A549 (cell line): ENCODE results near the gene OTOL1. TPM values are rescaled to one million over a fixed set of nuclear protein-coding genes. Genes with fewer than 3 reads are reported as not detected.

Experiments used
- ATAC-seq, 2 experiments: fragments of 200-7000 bp in 1 of 2; fragments of >200 bp in 1 of 2; cut with Nextera tagmentation in 1 of 2; cut with Tn5 transposase in 1 of 2; 3 replicates each; pipeline versions ENCODE4 v1.8.0 to v1.9.1; 2018 to 2020; ENCODE audit warnings: mild to moderate bottlenecking in 1 of 2, moderate library complexity in 1 of 2
- CTCF ChIA-PET: fragments of 300-600 bp; sonication (Branson Sonifier 250); formaldehyde crosslinking; extraction: SDS; loops from one replicate; lab custom pipeline; 2021; ENCODE audit warnings: antibody characterized with exemption, inconsistent platforms; lab: Yijun Ruan, JAX
- POLR2A ChIA-PET: fragments of 350-600 bp; formaldehyde crosslinking; extraction: SDS; loops from one replicate; lab custom pipeline; 2021; ENCODE audit warnings: antibody characterized with exemption, inconsistent platforms; lab: Yijun Ruan, JAX
- DNase-seq, 2 experiments: peaks; one replicate each; pipeline versions ENCODE4 v3.0.0 to v3.0.0-alpha.2; 2011 to 2016; ENCODE audit warnings: low read depth in 1 of 2, low spot score in 1 of 2
- FAIRE-seq: peaks from 2 replicates; lab custom pipeline; 2011; peaks lifted over from hg19 to GRCh38; lab: Jason Lieb, UNC
- H3K27ac ChIP-seq, 2 experiments: fragments of >200 bp; sonication (Bioruptor Twin); formaldehyde crosslinking; 3 replicates each; pipeline ENCODE4 v1.5.1; 2016 to 2017
- H3K4me1 ChIP-seq: fragments of >200 bp; sonication (Bioruptor Twin); formaldehyde crosslinking; 3 replicates; pipeline ENCODE4 v1.6.1; 2016
- H3K4me2 ChIP-seq: fragments of >200 bp; sonication (Bioruptor Twin); formaldehyde crosslinking; 3 replicates; pipeline ENCODE4 v1.6.1; 2016
- H3K4me3 ChIP-seq: fragments of >200 bp; sonication (Bioruptor Twin); formaldehyde crosslinking; 3 replicates; pipeline ENCODE4 v1.5.1; 2016
- H3K9me3 ChIP-seq: fragments of >200 bp; sonication (Bioruptor Twin); formaldehyde crosslinking; 3 replicates; pipeline ENCODE4 v1.6.1; 2016
- BHLHE40 ChIP-seq: IDR thresholded peaks from 2 replicates; pipeline ENCODE4 v1.6.1; 2012; ENCODE audit warnings: low read depth, low read length, inconsistent platforms
- E2F6 ChIP-seq: IDR thresholded peaks from 2 replicates; pipeline ENCODE4 v1.6.1; 2012; ENCODE audit warnings: low read depth, borderline replicate concordance
- EP300 ChIP-seq, 2 experiments: fragments of >200 bp; sonication (Bioruptor Twin); formaldehyde crosslinking; IDR thresholded peaks; 2 replicates in 1 of 2; 3 replicates in 1 of 2; pipeline ENCODE4 v1.6.1; 2016 to 2017
- ESRRA ChIP-seq: fragments of 150-350 bp; IDR thresholded peaks from 2 replicates; pipeline ENCODE4 v1.6.1; 2014; ENCODE audit warnings: mild to moderate bottlenecking, low read length, borderline replicate concordance
- FOSL2 ChIP-seq, 2 experiments: fragments of 450-650 bp in 1 of 2; fragments of >200 bp in 1 of 2; sonication (Bioruptor Twin) in 1 of 2; formaldehyde crosslinking; IDR thresholded peaks; 2 replicates each; pipeline versions ENCODE4 v1.5.0 to v1.6.1; 2016 to 2020; ENCODE audit warnings: mild to moderate bottlenecking in 1 of 2, moderate library complexity in 1 of 2
- HDAC2 ChIP-seq: fragments of 200-600 bp; sonication (generic); IDR thresholded peaks from 2 replicates; pipeline ENCODE4 v1.6.1; 2016
- HEYL ChIP-seq: fragments of 250-450 bp; sonication (Bioruptor Pico); IDR thresholded peaks from 2 replicates; pipeline ENCODE4 v1.8.0; 2021; ENCODE audit warnings: mild to moderate bottlenecking, moderate library complexity
- HOXA7 ChIP-seq: fragments of 250-450 bp; sonication (Bioruptor Pico); IDR thresholded peaks from 2 replicates; pipeline ENCODE4 v1.5.0; 2020; ENCODE audit warnings: mild to moderate bottlenecking, moderate library complexity
- HOXB13 ChIP-seq: fragments of 250-450 bp; sonication (Bioruptor Pico); IDR thresholded peaks from 2 replicates; pipeline ENCODE4 v1.5.0; 2020; ENCODE audit warnings: low read depth, mild to moderate bottlenecking, moderate library complexity
- MAFK ChIP-seq: fragments of 450-650 bp; IDR thresholded peaks from 2 replicates; pipeline ENCODE4 v1.6.1; 2014; ENCODE audit not compliant: partially characterized antibody
- MAZ ChIP-seq: fragments of 150-350 bp; IDR thresholded peaks from 2 replicates; pipeline ENCODE4 v1.6.1; 2014; ENCODE audit warnings: antibody characterized with exemption, low read depth, low read length, borderline replicate concordance
- POLR2A ChIP-seq: IDR thresholded peaks from 2 replicates; pipeline ENCODE4 v1.6.1; 2012; ENCODE audit warnings: mild to moderate bottlenecking, low read length
- POLR2AphosphoS2 ChIP-seq: conservative IDR thresholded peaks from 2 replicates; pipeline ENCODE4 v1.6.1; 2012; ENCODE audit warnings: low read length, improper control_type of control experiment, inconsistent platforms
- RARB ChIP-seq: fragments of 250-450 bp; sonication (Bioruptor Pico); IDR thresholded peaks from 2 replicates; pipeline ENCODE4 v1.8.0; 2021; ENCODE audit warnings: mild to moderate bottlenecking, moderate library complexity
- ZC3H11A ChIP-seq: fragments of 450-650 bp; IDR thresholded peaks from 2 replicates; pipeline ENCODE4 v1.6.1; 2014; ENCODE audit warnings: antibody characterized with exemption, mild to moderate bottlenecking
- ZFP36 ChIP-seq: fragments of 450-650 bp; IDR thresholded peaks from 2 replicates; pipeline ENCODE4 v1.6.1; 2014; ENCODE audit warnings: borderline replicate concordance; ENCODE audit not compliant: partially characterized antibody
- ZNF302 ChIP-seq: fragments of 250-450 bp; sonication (Bioruptor Pico); IDR thresholded peaks from 2 replicates; pipeline ENCODE4 v1.9.0; 2021; ENCODE audit warnings: inconsistent platforms, mild to moderate bottlenecking, moderate library complexity
- WGBS: methylation state at CpG from one replicate; pipeline ENCODE4 v1.1.6; 2017; ENCODE audit errors: missing lambda C conversion rate; 5-methylcytosine and 5-hydroxymethylcytosine counted together
- polyA plus RNA-seq, 4 experiments: library from polyadenylated mRNA; depleted of rRNA in 3 of 4; stranded (reverse); fragments of >200 nt; fragmentation: RNase III in 1 of 4; extraction: RNeasy Plus Mini Kit Qiagen cat#74134 plus additional on column Dnase treatment in 1 of 4; gene quantifications; 2 replicates in 3 of 4; 3 replicates in 1 of 4; pipeline ENCODE4 v1.2.3, GENCODE V29; 2011 to 2017
- TF ChIP-seq, protein P1 (sequence below): IDR thresholded peaks from 2 replicates; pipeline ENCODE4 v1.6.1; 2012
- TF ChIP-seq, protein P2 (sequence below): fragments of 250-450 bp; sonication (Bioruptor Pico); IDR thresholded peaks from 2 replicates; pipeline ENCODE4 v1.5.0; 2021; ENCODE audit warnings: mild to moderate bottlenecking, moderate library complexity, borderline replicate concordance
- TF ChIP-seq, protein P3 (sequence below): fragments of >200 bp; sonication (Bioruptor Twin); formaldehyde crosslinking; IDR thresholded peaks from 3 replicates; pipeline ENCODE4 v1.6.1; 2016

The OTOL1 gene
- polyA plus RNA-seq, 2 of the 4 experiments (the other 2 are of a cell fraction): not detected

DNA sequence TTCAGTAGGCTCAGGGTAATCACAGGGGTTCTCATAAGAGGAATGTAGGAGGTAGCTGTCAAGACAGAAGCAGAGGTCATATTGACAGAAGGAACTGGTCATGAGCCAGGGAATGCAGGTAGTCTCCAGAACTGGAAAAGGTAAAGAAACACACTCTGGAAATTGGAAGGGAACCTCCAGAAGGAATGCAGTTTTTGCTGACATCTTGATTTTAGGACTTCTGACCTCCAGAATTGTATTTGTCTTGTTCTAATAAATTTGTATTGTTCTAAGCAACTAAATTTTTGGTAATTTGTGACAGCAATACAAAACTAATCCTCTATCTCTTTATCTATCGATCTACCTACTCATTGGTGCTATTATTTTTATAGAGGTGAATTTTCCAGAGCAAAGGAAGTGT, 49.2 kb downstream of the OTOL1 start:
- DNase-seq (no peak), FAIRE-seq (no peak), ATAC-seq (no peak)
- no peak overlapping the region for H3K4me2 ChIP-seq
- H3K4me1 ChIP-seq: no peaks in the 10 kb centered on the region
- CTCF ChIA-PET: no interaction called here
- TF ChIP-seq POLR2AphosphoS2 (no peak), E2F6 (no peak), MAFK (peak; percentile 68), ZNF302 (CRISPR knock-in tag) (no peak), EP300 (IDR thresholded peaks at IDR 0.05) (no peak)
- H3K9me3 ChIP-seq: no peaks in the 10 kb centered on the region
- 40% methylated on average over 1 of the region's 1 CpG for WGBS
- POLR2A ChIA-PET: no interaction called here
- no peak overlapping the region for H3K4me3 ChIP-seq
- no peak overlapping the region for H3K27ac ChIP-seq

GRCh38 chr3:161548301-161548700, 51.7 kb downstream of the OTOL1 start:
- WGBS: 46% methylated on average over 4 of the region's 4 CpGs
- DNase-seq (no peak), ATAC-seq (no peak), FAIRE-seq (no peak)
- Histone ChIP-seq H3K4me2 (no peak overlapping the region), H3K27ac (no peak overlapping the region), H3K9me3 (no peaks in the 10 kb centered on the region), H3K4me1 (no peaks in the 10 kb centered on the region), H3K4me3 (no peak overlapping the region)
- no peak for TF ChIP-seq HOXA7 (CRISPR knock-in tag)
- no peak for TF ChIP-seq HEYL (CRISPR knock-in tag)
- CTCF ChIA-PET: no interaction called here
- POLR2A ChIA-PET: no interaction called here

GRCh38 chr3:161549261-161549660, 52.7 kb downstream of the OTOL1 start:
- FAIRE-seq: no peak
- ChIA-PET CTCF (no interaction called here), POLR2A (no interaction called here)
- WGBS: 31% methylated on average over 1 of the region's 1 CpG
- no peak for TF ChIP-seq HOXB13 (CRISPR knock-in tag)
- no peak for TF ChIP-seq POLR2AphosphoS2
- TF ChIP-seq FOSL2 (IDR thresholded peaks at IDR 0.05): no peak
- TF ChIP-seq FOSL2 (CRISPR knock-in tag; IDR thresholded peaks at IDR 0.05): peak; percentile 37; the same call in 1 of the 2 replicates
- no peak for TF ChIP-seq POLR2A
- TF ChIP-seq, protein P1, sequence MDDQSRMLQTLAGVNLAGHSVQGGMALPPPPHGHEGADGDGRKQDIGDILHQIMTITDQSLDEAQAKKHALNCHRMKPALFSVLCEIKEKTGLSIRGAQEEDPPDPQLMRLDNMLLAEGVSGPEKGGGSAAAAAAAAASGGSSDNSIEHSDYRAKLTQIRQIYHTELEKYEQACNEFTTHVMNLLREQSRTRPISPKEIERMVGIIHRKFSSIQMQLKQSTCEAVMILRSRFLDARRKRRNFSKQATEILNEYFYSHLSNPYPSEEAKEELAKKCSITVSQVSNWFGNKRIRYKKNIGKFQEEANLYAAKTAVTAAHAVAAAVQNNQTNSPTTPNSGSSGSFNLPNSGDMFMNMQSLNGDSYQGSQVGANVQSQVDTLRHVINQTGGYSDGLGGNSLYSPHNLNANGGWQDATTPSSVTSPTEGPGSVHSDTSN: no peak
- Histone ChIP-seq H3K27ac (no peak overlapping the region), H3K4me2 (no peak overlapping the region), H3K9me3 (no peaks in the 10 kb centered on the region), H3K4me3 (no peak overlapping the region), H3K4me1 (no peaks in the 10 kb centered on the region)
- no peak for DNase-seq
- ATAC-seq: no peak

DNA sequence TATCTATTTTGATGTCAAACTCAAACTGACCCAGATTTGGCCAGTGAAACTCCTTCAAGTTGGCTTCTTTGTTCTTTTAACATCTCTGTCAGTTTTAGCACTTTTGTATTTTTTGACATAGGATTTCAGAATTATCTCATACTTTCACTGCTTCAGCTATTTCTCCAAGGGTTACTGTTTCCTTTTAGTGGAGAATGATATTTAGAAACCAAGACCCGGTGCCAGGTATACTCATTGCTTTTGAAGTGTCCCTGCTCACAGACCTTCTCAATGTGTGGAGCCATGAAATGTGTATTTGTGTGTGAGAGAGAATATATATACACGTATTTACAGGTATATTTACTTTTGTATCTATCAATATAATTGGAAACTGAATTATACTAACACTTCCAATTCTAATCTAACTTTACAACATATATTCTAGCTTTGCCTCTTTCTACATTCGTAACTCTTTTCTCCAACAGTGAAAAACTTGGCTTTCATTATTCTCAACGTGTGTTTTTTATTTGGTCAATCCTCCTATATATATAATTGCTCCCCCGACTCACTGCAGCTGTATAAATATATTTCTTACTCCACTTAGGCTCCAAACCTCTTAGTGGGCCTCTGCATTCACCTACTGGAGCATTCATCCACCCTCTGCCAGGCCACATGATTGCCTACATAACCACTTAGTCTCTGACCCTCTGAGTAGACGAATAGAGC, 54.0 kb downstream of the OTOL1 start:
- ChIA-PET POLR2A (no interaction called here), CTCF (interaction anchor here (0.5 kb wide), 1 partner anchor 8 kb away, joined by 3 read pairs; no protein-coding TSS in a partner anchor)
- Histone ChIP-seq H3K27ac (no peak overlapping the region), H3K4me3 (no peak overlapping the region), H3K4me2 (no peak overlapping the region), H3K9me3 (no peaks in the 10 kb centered on the region), H3K4me1 (no peaks in the 10 kb centered on the region)
- DNase-seq: no peak
- no peak for FAIRE-seq
- WGBS: 30% methylated on average over 6 of the region's 6 CpGs
- ATAC-seq: no peak
- TF ChIP-seq MAZ (no peak), BHLHE40 (no peak), ZFP36 (no peak), HOXB13 (CRISPR knock-in tag) (no peak), RARB (no peak), ESRRA (no peak), MAFK (no peak), HDAC2 (no peak), ZC3H11A (no peak)
- TF ChIP-seq, protein P2, sequence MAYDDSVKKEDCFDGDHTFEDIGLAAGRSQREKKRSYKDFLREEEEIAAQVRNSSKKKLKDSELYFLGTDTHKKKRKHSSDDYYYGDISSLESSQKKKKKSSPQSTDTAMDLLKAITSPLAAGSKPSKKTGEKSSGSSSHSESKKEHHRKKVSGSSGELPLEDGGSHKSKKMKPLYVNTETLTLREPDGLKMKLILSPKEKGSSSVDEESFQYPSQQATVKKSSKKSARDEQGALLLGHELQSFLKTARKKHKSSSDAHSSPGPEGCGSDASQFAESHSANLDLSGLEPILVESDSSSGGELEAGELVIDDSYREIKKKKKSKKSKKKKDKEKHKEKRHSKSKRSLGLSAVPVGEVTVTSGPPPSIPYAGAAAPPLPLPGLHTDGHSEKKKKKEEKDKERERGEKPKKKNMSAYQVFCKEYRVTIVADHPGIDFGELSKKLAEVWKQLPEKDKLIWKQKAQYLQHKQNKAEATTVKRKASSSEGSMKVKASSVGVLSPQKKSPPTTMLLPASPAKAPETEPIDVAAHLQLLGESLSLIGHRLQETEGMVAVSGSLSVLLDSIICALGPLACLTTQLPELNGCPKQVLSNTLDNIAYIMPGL (CRISPR knock-in tag): no peak
- TF ChIP-seq, protein P3, sequence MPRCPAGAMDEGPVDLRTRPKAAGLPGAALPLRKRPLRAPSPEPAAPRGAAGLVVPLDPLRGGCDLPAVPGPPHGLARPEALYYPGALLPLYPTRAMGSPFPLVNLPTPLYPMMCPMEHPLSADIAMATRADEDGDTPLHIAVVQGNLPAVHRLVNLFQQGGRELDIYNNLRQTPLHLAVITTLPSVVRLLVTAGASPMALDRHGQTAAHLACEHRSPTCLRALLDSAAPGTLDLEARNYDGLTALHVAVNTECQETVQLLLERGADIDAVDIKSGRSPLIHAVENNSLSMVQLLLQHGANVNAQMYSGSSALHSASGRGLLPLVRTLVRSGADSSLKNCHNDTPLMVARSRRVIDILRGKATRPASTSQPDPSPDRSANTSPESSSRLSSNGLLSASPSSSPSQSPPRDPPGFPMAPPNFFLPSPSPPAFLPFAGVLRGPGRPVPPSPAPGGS: no peak
